ENCODE results near the gene HPSE2.

The HPSE2 gene

DNA sequence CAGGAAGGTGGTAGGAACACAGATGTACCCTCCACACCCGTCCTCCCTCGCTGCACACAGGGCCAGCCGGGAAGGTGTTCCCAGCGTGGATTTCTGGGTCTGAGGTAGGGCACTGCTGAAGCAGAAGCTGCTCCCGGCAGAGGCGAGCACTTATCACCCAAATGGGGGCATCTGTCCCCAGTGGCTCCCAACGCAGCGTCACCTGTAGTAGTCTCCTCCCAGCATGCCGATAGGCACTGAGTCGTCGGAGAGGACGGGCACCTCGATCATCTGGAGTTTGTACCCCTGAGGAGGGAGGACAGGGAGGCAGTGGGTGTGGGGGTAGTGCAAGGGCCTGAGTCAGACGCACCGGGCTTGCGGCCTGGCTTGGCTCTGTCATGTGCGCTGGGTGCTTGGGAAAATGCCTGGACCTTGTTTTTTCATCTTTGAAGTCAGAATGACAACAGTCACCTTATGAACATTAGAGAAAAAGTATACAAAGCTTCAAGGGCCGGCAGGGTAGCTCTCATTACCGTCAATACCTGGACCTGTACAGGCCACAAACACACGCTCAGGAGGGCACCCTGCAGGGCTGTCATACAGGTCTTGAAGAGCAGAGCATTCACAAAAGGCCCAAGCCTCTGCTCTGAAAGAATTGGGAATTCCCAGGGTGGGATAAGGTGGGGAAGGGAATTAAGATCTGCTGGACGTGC lies 817.5 kb downstream of the HPSE2 start:
- DNase-seq (ENCODE audit: extremely low read depth, low read depth), result no peak
- TF ChIP-seq, protein P1, sequence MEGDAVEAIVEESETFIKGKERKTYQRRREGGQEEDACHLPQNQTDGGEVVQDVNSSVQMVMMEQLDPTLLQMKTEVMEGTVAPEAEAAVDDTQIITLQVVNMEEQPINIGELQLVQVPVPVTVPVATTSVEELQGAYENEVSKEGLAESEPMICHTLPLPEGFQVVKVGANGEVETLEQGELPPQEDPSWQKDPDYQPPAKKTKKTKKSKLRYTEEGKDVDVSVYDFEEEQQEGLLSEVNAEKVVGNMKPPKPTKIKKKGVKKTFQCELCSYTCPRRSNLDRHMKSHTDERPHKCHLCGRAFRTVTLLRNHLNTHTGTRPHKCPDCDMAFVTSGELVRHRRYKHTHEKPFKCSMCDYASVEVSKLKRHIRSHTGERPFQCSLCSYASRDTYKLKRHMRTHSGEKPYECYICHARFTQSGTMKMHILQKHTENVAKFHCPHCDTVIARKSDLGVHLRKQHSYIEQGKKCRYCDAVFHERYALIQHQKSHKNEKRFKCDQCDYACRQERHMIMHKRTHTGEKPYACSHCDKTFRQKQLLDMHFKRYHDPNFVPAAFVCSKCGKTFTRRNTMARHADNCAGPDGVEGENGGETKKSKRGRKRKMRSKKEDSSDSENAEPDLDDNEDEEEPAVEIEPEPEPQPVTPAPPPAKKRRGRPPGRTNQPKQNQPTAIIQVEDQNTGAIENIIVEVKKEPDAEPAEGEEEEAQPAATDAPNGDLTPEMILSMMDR (IDR thresholded peaks at IDR 0.05; ENCODE audit: low read depth, low read length), result no peak

- TF ChIP-seq, protein P1 (IDR thresholded peaks at IDR 0.05; ENCODE audit: low read depth, low read length), result no peak
Measured at GRCh38 chr10:98417481-98417959, 818.1 kb downstream of the HPSE2 start.

GRCh38 chr10:98416606-98417388 lies 818.9 kb downstream of the HPSE2 start:
- TF ChIP-seq, protein P1 (IDR thresholded peaks at IDR 0.05; ENCODE audit: low read depth, low read length), result no peak
- no peak for DNase-seq (ENCODE audit: extremely low read depth, low read depth)

More at GRCh38 chr10:98417481-98417959, 818.1 kb downstream of the HPSE2 start:
- DNase-seq (ENCODE audit: extremely low read depth, low read depth), result no peak

DNA sequence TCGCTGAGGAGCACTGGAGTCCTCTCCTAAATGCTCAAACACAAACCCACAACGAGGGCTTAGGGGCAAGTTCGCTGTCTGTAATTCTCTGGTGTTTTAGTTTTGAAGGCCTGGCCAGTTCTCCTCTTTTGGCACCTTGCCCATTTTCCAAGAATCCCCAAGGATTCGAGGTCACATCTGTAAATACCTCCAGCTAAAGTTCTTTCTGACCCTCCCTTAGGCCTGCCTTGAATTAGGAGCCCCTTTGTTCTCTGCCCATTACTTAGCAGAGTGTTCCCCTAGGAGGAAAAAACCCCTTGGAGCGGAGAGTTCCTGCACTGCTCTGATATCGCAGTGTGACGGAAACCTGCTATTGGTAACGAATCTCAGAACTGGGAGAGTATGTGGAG lies 819.9 kb downstream of the HPSE2 start:
- DNase-seq (ENCODE audit: extremely low read depth, low read depth), result no peak
- TF ChIP-seq, protein P1 (IDR thresholded peaks at IDR 0.05; ENCODE audit: low read depth, low read length), result no peak

DNA sequence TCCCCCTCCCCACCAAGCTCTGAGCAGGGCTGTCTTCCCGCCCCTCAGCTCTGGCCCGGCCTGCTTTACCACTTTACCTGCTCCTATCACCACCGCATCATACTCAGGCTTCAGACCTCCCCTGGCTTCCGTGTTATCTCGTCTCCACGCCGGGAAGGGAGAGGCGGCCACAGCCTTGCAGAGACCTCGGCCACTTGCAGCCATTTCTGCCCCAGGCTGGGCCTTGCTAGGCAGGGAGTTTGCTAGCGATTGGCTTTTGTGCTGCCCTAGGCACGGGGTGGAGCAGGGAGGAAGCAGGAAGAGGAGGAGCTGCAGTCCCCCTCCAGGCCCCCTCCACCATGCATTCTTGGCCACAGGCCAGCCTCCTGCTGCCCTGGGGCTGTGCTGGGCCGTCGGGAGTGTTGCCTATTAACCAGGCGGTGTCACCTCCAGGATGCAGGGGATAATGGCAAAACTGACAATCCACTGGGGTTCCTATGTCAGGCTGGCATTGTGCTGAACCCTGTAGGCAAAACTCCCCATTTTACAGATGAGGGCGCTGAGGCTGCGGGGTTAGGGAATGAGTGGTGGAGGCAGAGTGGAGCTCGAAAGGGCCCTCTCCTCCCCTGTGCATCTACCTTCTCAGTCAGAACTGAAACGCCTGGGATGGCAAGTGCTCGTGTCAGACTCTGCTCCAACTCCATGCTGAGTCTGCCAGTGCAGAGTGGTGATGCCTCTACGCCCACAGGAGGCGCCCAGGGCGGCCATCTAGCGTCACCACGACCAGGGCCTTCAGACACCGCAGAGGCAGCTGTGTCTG lies 820.5 kb downstream of the HPSE2 start, which contains the start of gene PYROXD2:
Gene PYROXD2 (minus strand): TSS at position 251 of the 799 bp plus-strand sequence. CDS start 47 bp downstream, at position 204.
- TF ChIP-seq, protein P1 (IDR thresholded peaks at IDR 0.05; ENCODE audit: low read depth, low read length), result no peak
- DNase-seq (ENCODE audit: extremely low read depth, low read depth), result peak; percentile 86

DNA sequence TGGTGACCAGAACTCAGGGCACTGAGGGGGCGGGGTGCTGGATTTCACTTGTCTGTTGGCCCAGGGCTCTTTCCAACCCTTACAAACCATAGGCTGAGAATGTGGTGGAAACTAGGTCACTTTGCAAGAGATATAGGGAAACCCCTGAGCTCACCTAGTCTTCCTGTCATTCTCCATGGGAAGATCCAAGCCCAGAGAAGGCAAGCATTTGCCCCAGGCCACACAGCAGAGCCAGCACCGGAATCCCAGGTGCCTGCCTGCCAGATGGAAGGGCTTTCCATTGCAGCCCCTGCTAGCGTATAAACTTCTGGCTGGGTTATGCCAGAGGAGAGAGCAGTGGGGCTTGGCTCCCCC lies 821.1 kb downstream of the HPSE2 start:
- TF ChIP-seq, protein P1 (IDR thresholded peaks at IDR 0.05; ENCODE audit: low read depth, low read length), result no peak
- DNase-seq (ENCODE audit: extremely low read depth, low read depth), result no peak
